HEK293 (cell line): Measurements from ENCODE around the gene CHI3L1.

Experiments
- BCL11A ChIP-seq: fragments of 450-650 bp; formaldehyde crosslinking; IDR thresholded peaks from 2 replicates; pipeline ENCODE4 v1.5.1; 2016; ENCODE audit warnings: low read depth, missing biosample characterization, missing genetic modification characterization
- KLF1 ChIP-seq: fragments of 450-650 bp; formaldehyde crosslinking; IDR thresholded peaks from 2 replicates; pipeline ENCODE4 v1.5.1; 2016; ENCODE audit warnings: missing biosample characterization, missing genetic modification characterization
- MYNN ChIP-seq: fragments of 450-650 bp; formaldehyde crosslinking; IDR thresholded peaks from 2 replicates; pipeline ENCODE4 v1.5.1; 2016; ENCODE audit warnings: missing biosample characterization, missing genetic modification characterization, borderline replicate concordance
- SP2 ChIP-seq: fragments of 450-650 bp; formaldehyde crosslinking; IDR thresholded peaks from 2 replicates; pipeline ENCODE4 v1.5.1; 2016; ENCODE audit warnings: missing biosample characterization, missing genetic modification characterization
- ZBTB21 ChIP-seq: fragments of 450-650 bp; formaldehyde crosslinking; IDR thresholded peaks from 2 replicates; pipeline ENCODE4 v1.5.1; 2017; ENCODE audit warnings: missing biosample characterization, missing genetic modification characterization
- ZFP41 ChIP-seq: fragments of 450-650 bp; formaldehyde crosslinking; IDR thresholded peaks from 2 replicates; pipeline ENCODE4 v1.5.1; 2016; ENCODE audit warnings: missing biosample characterization, missing genetic modification characterization, borderline replicate concordance
- ZNF112 ChIP-seq: fragments of 450-650 bp; formaldehyde crosslinking; IDR thresholded peaks from 2 replicates; pipeline ENCODE4 v1.5.0; 2017; ENCODE audit warnings: missing biosample characterization, missing genetic modification characterization
- ZNF133 ChIP-seq: fragments of 450-650 bp; formaldehyde crosslinking; IDR thresholded peaks from 2 replicates; pipeline ENCODE4 v1.5.1; 2016; ENCODE audit warnings: missing biosample characterization, missing genetic modification characterization
- ZNF169 ChIP-seq: fragments of 450-650 bp; formaldehyde crosslinking; IDR thresholded peaks from 2 replicates; pipeline ENCODE4 v1.5.1; 2016; ENCODE audit warnings: missing biosample characterization, missing genetic modification characterization
- ZNF214 ChIP-seq: fragments of 450-650 bp; formaldehyde crosslinking; IDR thresholded peaks from 2 replicates; pipeline ENCODE4 v1.5.1; 2017; ENCODE audit warnings: missing biosample characterization, mild to moderate bottlenecking, missing genetic modification characterization, borderline replicate concordance
- ZNF274 ChIP-seq, 2 experiments: fragments of 200-500 bp in 1 of 2; fragments of 450-650 bp in 1 of 2; sonication (Bioruptor generic) in 1 of 2; formaldehyde crosslinking in 1 of 2; IDR thresholded peaks; 2 replicates each; pipeline versions ENCODE4 v1.5.1 to v1.6.1; 2014 to 2016; ENCODE audit warnings: borderline replicate concordance in 1 of 2, inconsistent platforms in 1 of 2, low read length in 1 of 2, missing biosample characterization in 1 of 2, missing genetic modification characterization in 1 of 2
- ZNF37A ChIP-seq: fragments of 450-650 bp; IDR thresholded peaks from 2 replicates; pipeline ENCODE4 v1.5.1; 2018; ENCODE audit warnings: missing biosample characterization, missing genetic modification characterization
- ZNF416 ChIP-seq: fragments of 450-650 bp; formaldehyde crosslinking; IDR thresholded peaks from 2 replicates; pipeline ENCODE4 v1.5.1; 2016; ENCODE audit warnings: missing biosample characterization, missing genetic modification characterization
- ZNF510 ChIP-seq: fragments of 450-650 bp; formaldehyde crosslinking; IDR thresholded peaks from 2 replicates; pipeline ENCODE4 v1.5.1; 2018; ENCODE audit warnings: mild to moderate bottlenecking, missing genetic modification characterization, missing biosample characterization; ENCODE audit not compliant: insufficient replicate concordance
- ZNF549 ChIP-seq: fragments of 450-650 bp; IDR thresholded peaks from 2 replicates; pipeline ENCODE4 v1.5.1; 2018; ENCODE audit warnings: missing biosample characterization, missing genetic modification characterization, mild to moderate bottlenecking, inconsistent platforms, moderate library complexity
- ZNF558 ChIP-seq: fragments of 450-650 bp; formaldehyde crosslinking; IDR thresholded peaks from 2 replicates; pipeline ENCODE4 v1.5.1; 2016; ENCODE audit warnings: missing biosample characterization, missing genetic modification characterization
- ZNF560 ChIP-seq: fragments of 450-650 bp; formaldehyde crosslinking; IDR thresholded peaks from 2 replicates; pipeline ENCODE4 v1.5.1; 2017; ENCODE audit warnings: missing biosample characterization, missing genetic modification characterization, borderline replicate concordance
- ZNF658 ChIP-seq: fragments of 450-650 bp; formaldehyde crosslinking; IDR thresholded peaks from 2 replicates; pipeline ENCODE4; 2016; ENCODE audit warnings: missing biosample characterization, missing genetic modification characterization
- ZNF677 ChIP-seq: fragments of 450-650 bp; IDR thresholded peaks from 2 replicates; pipeline ENCODE4 v1.5.0; 2018; ENCODE audit warnings: missing biosample characterization, mild to moderate bottlenecking, missing genetic modification characterization, moderate library complexity
- TF ChIP-seq, protein P1 (sequence below): fragments of 450-650 bp; formaldehyde crosslinking; IDR thresholded peaks from 2 replicates; pipeline ENCODE4 v1.5.1; 2016; ENCODE audit warnings: missing biosample characterization, missing genetic modification characterization
- TF ChIP-seq, protein P2 (sequence below): fragments of 450-650 bp; formaldehyde crosslinking; IDR thresholded peaks from 2 replicates; pipeline ENCODE4 v1.5.1; 2016; ENCODE audit warnings: missing biosample characterization, missing genetic modification characterization
- TF ChIP-seq, protein P3 (sequence below): fragments of 450-650 bp; formaldehyde crosslinking; IDR thresholded peaks from 2 replicates; pipeline ENCODE4 v1.5.1; 2017; ENCODE audit warnings: missing biosample characterization, missing genetic modification characterization
- TF ChIP-seq, protein P4 (sequence below): fragments of 450-650 bp; formaldehyde crosslinking; IDR thresholded peaks from 2 replicates; pipeline ENCODE4 v1.5.1; 2016; ENCODE audit warnings: missing biosample characterization, missing genetic modification characterization
- TF ChIP-seq, protein P5 (sequence below): fragments of 450-650 bp; formaldehyde crosslinking; IDR thresholded peaks from 2 replicates; pipeline ENCODE4 v1.5.1; 2016; ENCODE audit warnings: missing biosample characterization, missing genetic modification characterization, borderline replicate concordance
- TF ChIP-seq, protein P6 (sequence below): fragments of 450-650 bp; formaldehyde crosslinking; IDR thresholded peaks from 2 replicates; pipeline ENCODE4 v1.5.1; 2017; ENCODE audit warnings: missing biosample characterization, missing genetic modification characterization
- TF ChIP-seq, protein P7 (sequence below): fragments of 450-650 bp; formaldehyde crosslinking; IDR thresholded peaks from 2 replicates; pipeline ENCODE4 v1.5.1; 2017; ENCODE audit warnings: missing biosample characterization, missing genetic modification characterization

The CHI3L1 gene

DNA sequence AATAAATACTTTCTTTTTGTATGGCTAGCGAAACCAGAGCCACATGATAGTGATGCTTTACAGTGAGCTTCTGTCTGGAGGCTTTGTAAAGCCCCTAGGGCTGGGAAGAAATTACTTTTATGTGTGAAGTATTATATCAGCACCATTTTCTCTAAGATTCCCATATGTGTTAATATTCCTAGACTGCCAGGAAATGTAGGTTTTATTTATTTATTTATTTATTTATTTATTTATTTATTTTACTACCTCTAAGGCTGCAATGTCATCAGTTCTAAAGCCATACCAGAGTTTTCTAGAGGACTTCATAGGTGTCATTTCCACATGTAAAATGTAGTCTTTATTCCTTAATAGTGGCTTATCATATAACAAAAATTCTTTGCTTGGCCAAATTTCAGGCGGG is 4.4 kb upstream of the CHI3L1 start (continued):
- TF ChIP-seq ZNF560 (tag by site-specific recombination) (0 out of 2 replicates have a peak, but pooled peaks have one; percentile 30), ZNF37A (tag by site-specific recombination) (no peak), ZNF214 (tag by site-specific recombination) (no peak), MYNN (tag by site-specific recombination) (no peak), ZFP41 (tag by site-specific recombination) (no peak), ZNF558 (tag by site-specific recombination) (peak; percentile 48; the same call in 1 of the 2 replicates), ZNF274 (IDR thresholded peaks at IDR 0.05; ENCODE audit: low read length) (no peak), ZNF274 (tag by site-specific recombination; IDR thresholded peaks at IDR 0.05; ENCODE audit: borderline replicate concordance) (no peak), BCL11A (tag by site-specific recombination) (no peak), ZNF112 (tag by site-specific recombination) (no peak), ZNF658 (tag by site-specific recombination) (no peak), KLF1 (no peak), SP2 (tag by site-specific recombination) (no peak), ZNF677 (no peak), ZNF549 (no peak), ZNF510 (peak; percentile 53), ZNF133 (tag by site-specific recombination) (no peak), ZNF169 (tag by site-specific recombination) (no peak), ZBTB21 (tag by site-specific recombination) (peak; percentile 33; the same call in 1 of the 2 replicates), ZNF416 (tag by site-specific recombination) (no peak)
- TF ChIP-seq, protein P1, sequence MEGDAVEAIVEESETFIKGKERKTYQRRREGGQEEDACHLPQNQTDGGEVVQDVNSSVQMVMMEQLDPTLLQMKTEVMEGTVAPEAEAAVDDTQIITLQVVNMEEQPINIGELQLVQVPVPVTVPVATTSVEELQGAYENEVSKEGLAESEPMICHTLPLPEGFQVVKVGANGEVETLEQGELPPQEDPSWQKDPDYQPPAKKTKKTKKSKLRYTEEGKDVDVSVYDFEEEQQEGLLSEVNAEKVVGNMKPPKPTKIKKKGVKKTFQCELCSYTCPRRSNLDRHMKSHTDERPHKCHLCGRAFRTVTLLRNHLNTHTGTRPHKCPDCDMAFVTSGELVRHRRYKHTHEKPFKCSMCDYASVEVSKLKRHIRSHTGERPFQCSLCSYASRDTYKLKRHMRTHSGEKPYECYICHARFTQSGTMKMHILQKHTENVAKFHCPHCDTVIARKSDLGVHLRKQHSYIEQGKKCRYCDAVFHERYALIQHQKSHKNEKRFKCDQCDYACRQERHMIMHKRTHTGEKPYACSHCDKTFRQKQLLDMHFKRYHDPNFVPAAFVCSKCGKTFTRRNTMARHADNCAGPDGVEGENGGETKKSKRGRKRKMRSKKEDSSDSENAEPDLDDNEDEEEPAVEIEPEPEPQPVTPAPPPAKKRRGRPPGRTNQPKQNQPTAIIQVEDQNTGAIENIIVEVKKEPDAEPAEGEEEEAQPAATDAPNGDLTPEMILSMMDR: no peak
- TF ChIP-seq, protein P2, sequence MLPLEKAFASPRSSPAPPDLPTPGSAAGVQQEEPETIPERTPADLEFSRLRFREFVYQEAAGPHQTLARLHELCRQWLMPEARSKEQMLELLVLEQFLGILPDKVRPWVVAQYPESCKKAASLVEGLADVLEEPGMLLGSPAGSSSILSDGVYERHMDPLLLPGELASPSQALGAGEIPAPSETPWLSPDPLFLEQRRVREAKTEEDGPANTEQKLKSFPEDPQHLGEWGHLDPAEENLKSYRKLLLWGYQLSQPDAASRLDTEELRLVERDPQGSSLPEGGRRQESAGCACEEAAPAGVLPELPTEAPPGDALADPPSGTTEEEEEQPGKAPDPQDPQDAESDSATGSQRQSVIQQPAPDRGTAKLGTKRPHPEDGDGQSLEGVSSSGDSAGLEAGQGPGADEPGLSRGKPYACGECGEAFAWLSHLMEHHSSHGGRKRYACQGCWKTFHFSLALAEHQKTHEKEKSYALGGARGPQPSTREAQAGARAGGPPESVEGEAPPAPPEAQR (tag by site-specific recombination): no peak
- TF ChIP-seq, protein P3, sequence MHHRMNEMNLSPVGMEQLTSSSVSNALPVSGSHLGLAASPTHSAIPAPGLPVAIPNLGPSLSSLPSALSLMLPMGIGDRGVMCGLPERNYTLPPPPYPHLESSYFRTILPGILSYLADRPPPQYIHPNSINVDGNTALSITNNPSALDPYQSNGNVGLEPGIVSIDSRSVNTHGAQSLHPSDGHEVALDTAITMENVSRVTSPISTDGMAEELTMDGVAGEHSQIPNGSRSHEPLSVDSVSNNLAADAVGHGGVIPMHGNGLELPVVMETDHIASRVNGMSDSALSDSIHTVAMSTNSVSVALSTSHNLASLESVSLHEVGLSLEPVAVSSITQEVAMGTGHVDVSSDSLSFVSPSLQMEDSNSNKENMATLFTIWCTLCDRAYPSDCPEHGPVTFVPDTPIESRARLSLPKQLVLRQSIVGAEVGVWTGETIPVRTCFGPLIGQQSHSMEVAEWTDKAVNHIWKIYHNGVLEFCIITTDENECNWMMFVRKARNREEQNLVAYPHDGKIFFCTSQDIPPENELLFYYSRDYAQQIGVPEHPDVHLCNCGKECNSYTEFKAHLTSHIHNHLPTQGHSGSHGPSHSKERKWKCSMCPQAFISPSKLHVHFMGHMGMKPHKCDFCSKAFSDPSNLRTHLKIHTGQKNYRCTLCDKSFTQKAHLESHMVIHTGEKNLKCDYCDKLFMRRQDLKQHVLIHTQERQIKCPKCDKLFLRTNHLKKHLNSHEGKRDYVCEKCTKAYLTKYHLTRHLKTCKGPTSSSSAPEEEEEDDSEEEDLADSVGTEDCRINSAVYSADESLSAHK (tag by site-specific recombination): no peak
- TF ChIP-seq, protein P4, sequence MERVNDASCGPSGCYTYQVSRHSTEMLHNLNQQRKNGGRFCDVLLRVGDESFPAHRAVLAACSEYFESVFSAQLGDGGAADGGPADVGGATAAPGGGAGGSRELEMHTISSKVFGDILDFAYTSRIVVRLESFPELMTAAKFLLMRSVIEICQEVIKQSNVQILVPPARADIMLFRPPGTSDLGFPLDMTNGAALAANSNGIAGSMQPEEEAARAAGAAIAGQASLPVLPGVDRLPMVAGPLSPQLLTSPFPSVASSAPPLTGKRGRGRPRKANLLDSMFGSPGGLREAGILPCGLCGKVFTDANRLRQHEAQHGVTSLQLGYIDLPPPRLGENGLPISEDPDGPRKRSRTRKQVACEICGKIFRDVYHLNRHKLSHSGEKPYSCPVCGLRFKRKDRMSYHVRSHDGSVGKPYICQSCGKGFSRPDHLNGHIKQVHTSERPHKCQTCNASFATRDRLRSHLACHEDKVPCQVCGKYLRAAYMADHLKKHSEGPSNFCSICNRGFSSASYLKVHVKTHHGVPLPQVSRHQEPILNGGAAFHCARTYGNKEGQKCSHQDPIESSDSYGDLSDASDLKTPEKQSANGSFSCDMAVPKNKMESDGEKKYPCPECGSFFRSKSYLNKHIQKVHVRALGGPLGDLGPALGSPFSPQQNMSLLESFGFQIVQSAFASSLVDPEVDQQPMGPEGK: no peak
- TF ChIP-seq, protein P5, sequence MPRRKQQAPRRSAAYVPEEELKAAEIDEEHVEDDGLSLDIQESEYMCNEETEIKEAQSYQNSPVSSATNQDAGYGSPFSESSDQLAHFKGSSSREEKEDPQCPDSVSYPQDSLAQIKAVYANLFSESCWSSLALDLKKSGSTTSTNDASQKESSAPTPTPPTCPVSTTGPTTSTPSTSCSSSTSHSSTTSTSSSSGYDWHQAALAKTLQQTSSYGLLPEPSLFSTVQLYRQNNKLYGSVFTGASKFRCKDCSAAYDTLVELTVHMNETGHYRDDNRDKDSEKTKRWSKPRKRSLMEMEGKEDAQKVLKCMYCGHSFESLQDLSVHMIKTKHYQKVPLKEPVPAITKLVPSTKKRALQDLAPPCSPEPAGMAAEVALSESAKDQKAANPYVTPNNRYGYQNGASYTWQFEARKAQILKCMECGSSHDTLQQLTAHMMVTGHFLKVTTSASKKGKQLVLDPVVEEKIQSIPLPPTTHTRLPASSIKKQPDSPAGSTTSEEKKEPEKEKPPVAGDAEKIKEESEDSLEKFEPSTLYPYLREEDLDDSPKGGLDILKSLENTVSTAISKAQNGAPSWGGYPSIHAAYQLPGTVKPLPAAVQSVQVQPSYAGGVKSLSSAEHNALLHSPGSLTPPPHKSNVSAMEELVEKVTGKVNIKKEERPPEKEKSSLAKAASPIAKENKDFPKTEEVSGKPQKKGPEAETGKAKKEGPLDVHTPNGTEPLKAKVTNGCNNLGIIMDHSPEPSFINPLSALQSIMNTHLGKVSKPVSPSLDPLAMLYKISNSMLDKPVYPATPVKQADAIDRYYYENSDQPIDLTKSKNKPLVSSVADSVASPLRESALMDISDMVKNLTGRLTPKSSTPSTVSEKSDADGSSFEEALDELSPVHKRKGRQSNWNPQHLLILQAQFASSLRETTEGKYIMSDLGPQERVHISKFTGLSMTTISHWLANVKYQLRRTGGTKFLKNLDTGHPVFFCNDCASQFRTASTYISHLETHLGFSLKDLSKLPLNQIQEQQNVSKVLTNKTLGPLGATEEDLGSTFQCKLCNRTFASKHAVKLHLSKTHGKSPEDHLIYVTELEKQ (tag by site-specific recombination): no peak
- TF ChIP-seq, protein P6, sequence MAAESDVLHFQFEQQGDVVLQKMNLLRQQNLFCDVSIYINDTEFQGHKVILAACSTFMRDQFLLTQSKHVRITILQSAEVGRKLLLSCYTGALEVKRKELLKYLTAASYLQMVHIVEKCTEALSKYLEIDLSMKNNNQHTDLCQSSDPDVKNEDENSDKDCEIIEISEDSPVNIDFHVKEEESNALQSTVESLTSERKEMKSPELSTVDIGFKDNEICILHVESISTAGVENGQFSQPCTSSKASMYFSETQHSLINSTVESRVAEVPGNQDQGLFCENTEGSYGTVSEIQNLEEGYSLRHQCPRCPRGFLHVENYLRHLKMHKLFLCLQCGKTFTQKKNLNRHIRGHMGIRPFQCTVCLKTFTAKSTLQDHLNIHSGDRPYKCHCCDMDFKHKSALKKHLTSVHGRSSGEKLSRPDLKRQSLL (tag by site-specific recombination): no peak
- TF ChIP-seq, protein P7, sequence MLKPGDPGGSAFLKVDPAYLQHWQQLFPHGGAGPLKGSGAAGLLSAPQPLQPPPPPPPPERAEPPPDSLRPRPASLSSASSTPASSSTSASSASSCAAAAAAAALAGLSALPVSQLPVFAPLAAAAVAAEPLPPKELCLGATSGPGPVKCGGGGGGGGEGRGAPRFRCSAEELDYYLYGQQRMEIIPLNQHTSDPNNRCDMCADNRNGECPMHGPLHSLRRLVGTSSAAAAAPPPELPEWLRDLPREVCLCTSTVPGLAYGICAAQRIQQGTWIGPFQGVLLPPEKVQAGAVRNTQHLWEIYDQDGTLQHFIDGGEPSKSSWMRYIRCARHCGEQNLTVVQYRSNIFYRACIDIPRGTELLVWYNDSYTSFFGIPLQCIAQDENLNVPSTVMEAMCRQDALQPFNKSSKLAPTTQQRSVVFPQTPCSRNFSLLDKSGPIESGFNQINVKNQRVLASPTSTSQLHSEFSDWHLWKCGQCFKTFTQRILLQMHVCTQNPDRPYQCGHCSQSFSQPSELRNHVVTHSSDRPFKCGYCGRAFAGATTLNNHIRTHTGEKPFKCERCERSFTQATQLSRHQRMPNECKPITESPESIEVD (tag by site-specific recombination): no peak
